ENCODE measurements around the gene AIPL1. TPM values are rescaled to one million over a fixed set of nuclear protein-coding genes. Genes with fewer than 3 reads are reported as not detected.
A peak's percentile ranks its signal among the peaks of the same experiment; 100 is the strongest.

Gene AIPL1
- total and polyA plus RNA-seq, 8 donors, result 0.06 TPM; not detected in 7

DNA sequence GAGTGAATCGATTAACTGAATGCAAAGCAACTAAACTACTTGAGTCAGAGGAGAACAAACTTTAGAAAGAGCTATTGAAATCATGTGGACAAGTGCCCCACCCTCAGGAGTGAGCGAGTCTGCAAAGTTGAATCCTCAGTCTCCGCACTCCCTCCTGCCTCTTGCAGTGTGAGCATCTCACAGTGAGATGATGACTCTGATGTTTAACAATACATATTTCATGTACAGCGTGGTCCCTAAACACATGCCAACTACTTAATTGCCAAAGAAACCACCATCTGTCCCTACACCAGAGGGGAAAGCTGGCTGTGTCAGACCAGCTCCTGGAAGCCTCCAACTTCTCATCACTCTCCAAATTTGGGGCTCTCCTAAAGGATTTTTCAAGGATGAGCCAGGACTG, 40.5 kb upstream of the AIPL1 start:
- TF ChIP-seq CTCF (IDR thresholded peaks at IDR 0.05), result no peak
- H3K27ac ChIP-seq, result no peak overlapping the region

DNA sequence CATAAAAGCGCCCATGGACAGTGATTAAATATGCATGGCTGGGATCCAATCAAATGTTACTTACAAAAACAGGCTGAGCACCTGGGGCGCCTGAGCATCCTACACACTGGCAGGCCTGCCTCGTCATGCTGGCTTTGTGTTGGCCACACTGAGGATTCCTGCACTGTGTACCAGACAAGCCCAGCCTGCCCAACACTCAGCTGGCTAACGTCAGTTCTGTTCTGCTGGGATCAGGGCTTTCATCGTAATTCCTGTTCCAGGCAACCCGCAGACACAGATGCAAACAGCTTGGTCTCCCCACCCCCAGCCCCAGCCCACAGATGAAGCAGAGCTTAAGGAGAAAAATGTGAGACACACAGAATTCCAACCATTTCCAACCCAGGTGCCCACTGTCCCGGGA, 40.0 kb upstream of the AIPL1 start:
- Histone ChIP-seq H3K27ac (no peak overlapping the region), H3K27me3 (no peaks in the 10 kb centered on the region), H3K4me1 (no peaks in the 10 kb centered on the region), H3K9me3 (no peaks in the 10 kb centered on the region), H3K36me3 (no peaks in the 10 kb centered on the region), H3K4me3 (no peak overlapping the region)
- intact Hi-C loops (cut with DNase I), result no loop called here
- no peak for TF ChIP-seq CTCF (IDR thresholded peaks at IDR 0.05)
- DNase-seq, result no peak
- ATAC-seq, result no peak

More for the DNA sequence above, 40.5 kb upstream of the AIPL1 start:
- H3K4me1 ChIP-seq, result no peaks in the 10 kb centered on the region
- H3K9me3 ChIP-seq, result no peaks in the 10 kb centered on the region
- no peaks in the 10 kb centered on the region for H3K27me3 ChIP-seq
- intact Hi-C loops (cut with DNase I), result no loop called here
- ATAC-seq (no peak), DNase-seq (no peak)
- H3K36me3 ChIP-seq, result no peaks in the 10 kb centered on the region
- H3K4me3 ChIP-seq, result no peak overlapping the region

DNA sequence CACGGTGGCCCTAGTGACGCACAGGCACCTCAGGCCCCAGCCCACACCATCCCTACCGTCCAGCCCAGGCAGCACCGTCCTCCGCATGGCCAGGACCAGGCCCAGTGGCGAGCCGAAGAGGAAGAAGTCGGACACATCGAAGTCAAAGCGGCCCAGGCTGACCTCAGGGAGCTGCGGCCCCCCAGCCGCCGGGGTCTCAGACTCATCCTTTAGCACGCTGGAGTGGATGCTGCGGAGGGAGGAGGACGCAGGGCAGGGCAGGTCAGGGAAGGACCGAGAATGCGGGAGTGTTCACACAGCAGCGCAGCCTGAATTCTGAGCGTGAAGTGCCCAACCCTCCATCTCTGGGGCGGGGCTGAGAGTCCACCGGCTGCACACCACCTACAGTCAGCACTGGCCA, 39.5 kb upstream of the AIPL1 start:
- ATAC-seq, result no peak
- intact Hi-C loops (cut with DNase I), result no loop called here

GRCh38 chr17:6473128-6473767, 38.3 kb upstream of the AIPL1 start:
- no peak overlapping the region for H3K27ac ChIP-seq
- no peak overlapping the region for H3K4me3 ChIP-seq
- ATAC-seq (peak; percentile 95), DNase-seq (peak; percentile 44 to 88 (median 76))
- intact Hi-C loops (cut with DNase I), result no loop called here
- TF ChIP-seq CTCF (IDR thresholded peaks at IDR 0.05), result peak; percentile 94 to 95
- no peaks in the 10 kb centered on the region for H3K27me3 ChIP-seq
- H3K36me3 ChIP-seq, result no peaks in the 10 kb centered on the region
- H3K4me1 ChIP-seq, result no peaks in the 10 kb centered on the region
- H3K9me3 ChIP-seq, result no peaks in the 10 kb centered on the region

More for the DNA sequence above, 39.5 kb upstream of the AIPL1 start:
- H3K36me3 ChIP-seq, result no peaks in the 10 kb centered on the region
- H3K9me3 ChIP-seq, result no peaks in the 10 kb centered on the region
- TF ChIP-seq CTCF (IDR thresholded peaks at IDR 0.05), result no peak
- no peak overlapping the region for H3K27ac ChIP-seq
- no peak overlapping the region for H3K4me3 ChIP-seq
- peak in 1 of 4 donors; percentile 75 for DNase-seq
- no peaks in the 10 kb centered on the region for H3K4me1 ChIP-seq
- H3K27me3 ChIP-seq, result no peaks in the 10 kb centered on the region

DNA sequence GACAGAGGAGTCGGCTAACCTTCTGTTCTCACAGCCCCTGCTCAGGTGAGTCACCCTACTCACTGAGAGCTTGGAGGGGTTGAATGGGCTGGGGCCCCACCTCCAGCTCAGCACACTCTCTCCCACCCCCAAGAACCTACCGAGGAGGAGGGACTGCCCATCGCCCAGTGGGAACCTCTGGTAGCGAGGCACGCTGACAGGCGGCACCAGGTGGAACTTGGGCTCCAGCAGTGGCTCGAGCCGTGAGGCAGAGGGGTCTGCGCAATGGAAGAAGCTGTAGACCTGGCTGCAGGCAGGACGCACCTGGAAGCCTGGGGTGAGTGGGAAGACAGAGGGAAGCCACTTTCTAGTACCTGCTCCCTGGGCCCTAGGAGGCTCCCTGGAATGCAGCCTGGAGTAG, 37.6 kb upstream of the AIPL1 start:
- intact Hi-C loops (cut with DNase I), result no loop called here
- no peak overlapping the region for H3K27ac ChIP-seq

More for the DNA sequence above, 37.6 kb upstream of the AIPL1 start:
- TF ChIP-seq CTCF (IDR thresholded peaks at IDR 0.05), result no peak
- no peaks in the 10 kb centered on the region for H3K36me3 ChIP-seq
- H3K4me1 ChIP-seq, result no peaks in the 10 kb centered on the region
- DNase-seq (peak in 1 of 4 donors; percentile 52), ATAC-seq (no peak)
- no peaks in the 10 kb centered on the region for H3K27me3 ChIP-seq
- H3K9me3 ChIP-seq, result no peaks in the 10 kb centered on the region
- no peak overlapping the region for H3K4me3 ChIP-seq

Measured in left lung (tissue), 10 donors.